HEK293T (cell line): ENCODE results near the gene DDOST.

Source experiments
- ARNT ChIP-seq: fragments of 450-650 bp; IDR thresholded peaks from 2 replicates; pipeline ENCODE4 v1.6.1; 2017; ENCODE audit warnings: mild to moderate bottlenecking
- BHLHE40 ChIP-seq: fragments of 450-650 bp; IDR thresholded peaks from 2 replicates; pipeline ENCODE4 v1.6.1; 2016; ENCODE audit warnings: mild to moderate bottlenecking, moderate library complexity, borderline replicate concordance
- ELF4 ChIP-seq: fragments of 450-650 bp; IDR thresholded peaks from 2 replicates; pipeline ENCODE4 v1.6.1; 2017; ENCODE audit warnings: antibody characterized with exemption
- FOXA1 ChIP-seq: fragments of 450-650 bp; IDR thresholded peaks from 2 replicates; pipeline ENCODE4 v1.6.1; 2016; ENCODE audit warnings: mild to moderate bottlenecking
- FOXK2 ChIP-seq: fragments of 450-650 bp; IDR thresholded peaks from 2 replicates; pipeline ENCODE4 v1.6.1; 2016; ENCODE audit warnings: mild to moderate bottlenecking
- FOXM1 ChIP-seq: fragments of 450-650 bp; IDR thresholded peaks from 2 replicates; pipeline ENCODE4 v1.6.1; 2017; ENCODE audit warnings: mild to moderate bottlenecking, borderline replicate concordance
- HDGF ChIP-seq: fragments of 450-650 bp; IDR thresholded peaks from 2 replicates; pipeline ENCODE4 v1.6.1; 2017; ENCODE audit warnings: antibody characterized with exemption, borderline replicate concordance
- LEF1 ChIP-seq: fragments of 450-650 bp; IDR thresholded peaks from 2 replicates; pipeline ENCODE4 v1.6.1; 2017; ENCODE audit warnings: mild to moderate bottlenecking, borderline replicate concordance
- NFRKB ChIP-seq: fragments of 450-650 bp; IDR thresholded peaks from 2 replicates; pipeline ENCODE4 v1.6.1; 2016; ENCODE audit warnings: mild to moderate bottlenecking, moderate library complexity
- SP1 ChIP-seq: fragments of 450-650 bp; IDR thresholded peaks from 2 replicates; pipeline ENCODE4 v1.6.1; 2017
- TF ChIP-seq, protein P1 (sequence below): fragments of 450-650 bp; IDR thresholded peaks from 2 replicates; pipeline ENCODE4 v1.6.1; 2016

DNA sequence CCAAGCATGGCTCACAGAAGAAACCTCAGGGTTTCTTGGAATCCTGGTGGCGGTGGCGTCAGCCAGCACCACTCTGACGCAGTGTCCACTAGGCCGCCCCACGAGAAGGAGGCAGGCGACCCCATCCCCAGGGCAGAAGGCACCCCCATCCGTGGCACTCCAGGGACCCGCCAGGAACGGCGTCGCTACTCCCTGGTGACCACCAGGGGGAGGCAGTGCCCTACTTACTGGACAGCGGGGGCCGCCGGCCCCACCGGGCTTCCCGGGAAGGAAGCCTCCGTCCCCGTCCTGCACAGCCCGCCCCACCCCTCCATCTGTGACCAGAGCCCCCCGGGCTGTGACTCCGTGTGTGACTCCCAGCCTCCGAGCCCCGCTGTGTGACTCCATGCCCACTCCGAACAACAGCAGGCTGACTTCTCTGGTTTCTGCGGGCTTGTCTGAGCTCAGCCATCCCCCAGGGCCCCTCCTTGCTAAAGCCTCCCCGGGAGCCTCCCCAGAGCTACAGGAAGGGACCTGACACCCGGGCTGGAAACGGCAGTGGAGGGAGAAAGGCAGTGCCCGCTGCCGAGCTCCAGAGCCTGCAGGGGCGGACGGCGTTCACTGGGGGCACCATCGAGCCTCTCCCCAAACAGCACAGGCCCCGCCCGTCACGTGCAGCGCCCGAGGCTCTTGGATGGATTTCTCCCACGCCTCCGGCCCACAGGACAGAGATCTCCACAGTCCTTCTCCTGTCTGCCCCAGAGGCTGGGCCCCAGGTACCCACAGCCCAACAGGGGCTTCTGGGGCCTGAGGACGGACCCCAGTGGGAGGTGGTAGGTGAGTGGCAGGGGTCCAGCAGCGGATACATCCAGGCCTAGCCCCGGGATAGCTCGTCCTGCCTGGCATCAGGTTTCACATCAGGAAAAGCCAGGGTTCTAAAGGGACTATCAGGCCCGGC lies 35.5 kb upstream of the DDOST start:
- TF ChIP-seq FOXK2 (no peak), BHLHE40 (peak; percentile 61; the same call in 1 of the 2 replicates), SP1 (no peak), FOXA1 (no peak), LEF1 (no peak), ELF4 (no peak), NFRKB (no peak), ARNT (no peak), HDGF (no peak), FOXM1 (no peak)
- TF ChIP-seq, protein P1, sequence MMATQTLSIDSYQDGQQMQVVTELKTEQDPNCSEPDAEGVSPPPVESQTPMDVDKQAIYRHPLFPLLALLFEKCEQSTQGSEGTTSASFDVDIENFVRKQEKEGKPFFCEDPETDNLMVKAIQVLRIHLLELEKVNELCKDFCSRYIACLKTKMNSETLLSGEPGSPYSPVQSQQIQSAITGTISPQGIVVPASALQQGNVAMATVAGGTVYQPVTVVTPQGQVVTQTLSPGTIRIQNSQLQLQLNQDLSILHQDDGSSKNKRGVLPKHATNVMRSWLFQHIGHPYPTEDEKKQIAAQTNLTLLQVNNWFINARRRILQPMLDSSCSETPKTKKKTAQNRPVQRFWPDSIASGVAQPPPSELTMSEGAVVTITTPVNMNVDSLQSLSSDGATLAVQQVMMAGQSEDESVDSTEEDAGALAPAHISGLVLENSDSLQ, result peak; percentile 42
